Right ventricle myocardium superior (tissue), 1 donor: ENCODE results near the gene KCNK10. TPM values are rescaled to one million over a fixed set of nuclear protein-coding genes. Genes with fewer than 3 reads are reported as not detected.

Experiments
- ATAC-seq: fragments of 200-7000 bp; cut with Tn5 transposase; one replicate; pipeline ENCODE4 v1.9.1; 2020; ENCODE audit warnings: mild to moderate bottlenecking; ENCODE audit not compliant: poor library complexity
- DNase-seq: peaks from one replicate; pipeline ENCODE4 v3.0.0-alpha.2; 2020
- intact Hi-C: fragments of 100-400 bp; cut with DNase I; formaldehyde crosslinking; loops from one replicate; pipeline ENCODE4 v1.11.2; 2022
- total RNA-seq: library from RNA; stranded (reverse); fragmentation: NEBNext Ultra II Directional; extraction: Animal tissue kit (Norgen Biotek cat#: 25700); gene quantifications from one replicate; pipeline ENCODE4 v1.2.1, GENCODE V29; 2021
- donor health status: DM: no; HTN: yes; CAD: no; lungs with severe emphysema.

The KCNK10 gene
- total RNA-seq, 1 donor from 2014 or later, result not detected

DNA sequence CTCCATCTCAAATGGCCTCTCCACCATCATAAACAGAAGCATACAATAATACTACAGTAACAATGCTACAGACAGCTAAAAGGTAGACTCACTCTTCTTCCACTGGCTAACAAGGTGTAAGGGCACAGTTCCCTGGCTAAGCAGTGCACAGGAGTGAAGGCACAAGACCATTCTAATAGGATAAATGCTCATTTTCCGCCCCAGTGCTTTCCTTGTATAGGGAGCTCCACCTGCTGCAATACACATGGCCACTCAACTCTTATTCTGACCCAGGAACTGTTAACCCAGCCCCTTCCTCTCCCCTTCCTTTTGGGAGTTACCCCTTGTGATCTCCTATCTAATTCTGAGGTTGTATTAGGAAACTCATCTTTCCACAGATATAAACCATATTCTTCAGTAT lies 124.6 kb downstream of the KCNK10 start:
- DNase-seq (no peak), ATAC-seq (no peak)
- intact Hi-C loops, result loop anchor here (10.0 kb wide), 1 partner anchor 186 kb away; the partner anchor contains the start of gene SPATA7

DNA sequence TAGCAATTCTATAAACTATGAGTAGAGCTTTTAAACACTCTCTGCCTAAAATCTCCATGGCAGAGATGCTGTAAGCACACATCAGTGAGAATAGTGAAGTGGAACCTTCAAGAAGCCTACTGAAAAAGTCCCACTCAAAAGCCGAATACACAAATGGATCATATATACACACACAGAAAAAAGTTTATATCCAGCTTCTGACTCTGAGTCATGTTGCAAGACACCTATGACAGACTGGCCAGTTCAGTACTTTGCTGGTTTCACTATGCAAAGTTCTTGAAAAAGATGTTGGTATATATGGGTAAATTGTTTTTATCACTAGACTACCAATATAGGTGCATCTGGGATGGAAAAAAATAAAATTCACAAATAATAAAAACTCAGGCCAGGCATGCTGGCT lies 126.1 kb downstream of the KCNK10 start:
- intact Hi-C loops, result loop anchor here (10.0 kb wide), 1 partner anchor 188 kb away; the partner anchor contains the start of gene SPATA7
- no peak for DNase-seq
- ATAC-seq, result no peak

DNA sequence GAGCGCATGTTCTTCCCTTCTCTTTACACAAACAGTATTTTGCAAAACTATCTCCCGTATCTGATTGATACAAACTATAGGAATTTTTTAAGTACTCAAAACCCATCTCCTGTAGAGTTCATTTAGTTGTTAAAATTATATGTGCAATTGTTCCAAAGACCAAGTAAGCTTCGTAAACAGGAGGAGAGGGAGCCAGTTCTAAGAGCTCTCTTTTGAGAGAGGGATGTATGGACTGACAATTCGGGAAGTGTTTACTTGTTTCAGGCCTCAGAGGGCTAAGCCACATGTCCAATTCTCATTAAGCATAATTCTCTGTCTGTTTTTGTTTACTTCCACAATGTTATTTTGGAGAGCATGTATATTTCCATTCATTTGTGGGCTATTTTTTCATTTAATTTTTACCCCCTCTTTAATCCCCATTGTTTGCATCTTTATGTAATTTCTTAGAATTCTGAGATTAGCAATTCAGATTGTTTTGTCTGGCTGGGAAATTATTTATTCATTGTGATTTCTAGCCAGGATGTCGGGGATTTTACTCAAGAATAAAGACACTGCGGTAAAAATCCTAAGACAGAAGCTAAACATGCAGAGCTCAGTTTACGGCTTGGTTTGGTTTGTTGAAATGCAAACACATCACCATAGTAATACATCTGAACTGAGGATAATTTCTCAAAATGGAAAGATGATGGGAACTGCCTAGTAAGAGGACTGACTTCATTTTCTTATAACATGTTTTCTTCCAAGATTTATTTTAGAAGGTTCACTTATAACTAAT lies 126.8 kb downstream of the KCNK10 start:
- DNase-seq, result no peak
- ATAC-seq, result no peak
- intact Hi-C loops, result loop anchor here (10.0 kb wide), 1 partner anchor 188 kb away; the partner anchor contains the start of gene SPATA7

DNA sequence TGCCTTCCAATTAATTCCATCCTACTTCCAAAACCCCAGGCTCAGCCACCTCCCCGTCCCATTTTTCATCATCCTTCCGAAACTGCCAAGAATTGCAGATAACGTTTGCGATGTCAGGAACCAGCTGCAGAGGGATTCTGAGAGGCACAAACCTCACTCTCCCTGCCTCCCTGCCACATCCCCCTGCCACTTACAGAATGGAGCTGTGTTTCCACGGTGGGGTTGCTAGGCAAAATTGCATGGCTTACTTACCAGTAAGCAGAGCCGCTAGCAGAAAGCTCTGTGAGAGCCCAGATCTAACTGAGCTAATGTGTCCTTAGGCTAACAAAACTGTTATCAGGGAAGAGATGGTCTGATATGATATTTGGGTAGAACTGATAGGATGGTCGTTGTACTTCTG lies 127.4 kb downstream of the KCNK10 start:
- intact Hi-C loops, result loop anchor here (10.0 kb wide), 1 partner anchor 189 kb away; the partner anchor contains the start of gene SPATA7
- DNase-seq, result no peak
- no peak for ATAC-seq

DNA sequence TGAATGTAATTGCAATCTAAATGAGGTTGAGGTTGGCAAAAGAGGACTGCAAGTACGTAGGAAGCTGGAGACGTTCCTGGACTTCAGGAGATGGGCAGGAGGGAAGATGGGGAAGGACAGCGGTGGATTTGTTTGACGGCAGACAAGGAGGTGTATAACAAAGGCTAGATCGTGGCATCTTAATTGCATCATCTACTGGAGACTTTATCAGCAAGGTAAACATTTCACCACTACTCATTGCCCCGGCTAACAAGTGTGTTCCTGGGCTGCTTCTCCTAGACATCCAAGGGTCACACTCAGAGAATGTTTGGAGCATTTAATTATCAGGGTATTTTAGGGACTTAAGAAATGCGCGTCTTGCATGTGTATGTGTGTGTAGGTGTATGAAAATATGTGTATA lies 128.5 kb downstream of the KCNK10 start:
- ATAC-seq (no peak), DNase-seq (no peak)
- intact Hi-C loops, result loop anchor here (10.0 kb wide), 1 partner anchor 190 kb away; the partner anchor contains the start of gene SPATA7

DNA sequence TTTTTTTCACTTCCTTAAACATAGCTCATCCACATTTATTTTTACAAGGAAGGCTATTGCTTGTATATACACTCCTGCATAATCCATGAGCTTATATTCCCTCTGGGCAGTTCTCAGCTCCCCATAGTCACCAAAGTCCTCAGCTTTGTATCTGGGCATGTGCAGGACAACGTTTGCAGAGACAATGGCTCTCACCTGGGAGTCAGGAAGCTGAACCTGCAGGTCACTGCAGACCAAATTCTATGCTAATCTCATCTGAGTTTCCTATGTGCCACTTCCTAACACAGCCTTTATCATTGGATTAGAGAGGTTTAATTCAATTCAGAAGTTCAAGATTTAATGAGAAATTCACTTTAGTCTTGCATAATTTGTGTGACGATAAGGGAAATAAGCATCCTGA lies 131.5 kb downstream of the KCNK10 start:
- ATAC-seq (no peak), DNase-seq (no peak)
- intact Hi-C loops, result loop anchor here (10.0 kb wide), 1 partner anchor 193 kb away; the partner anchor contains the start of gene SPATA7

DNA sequence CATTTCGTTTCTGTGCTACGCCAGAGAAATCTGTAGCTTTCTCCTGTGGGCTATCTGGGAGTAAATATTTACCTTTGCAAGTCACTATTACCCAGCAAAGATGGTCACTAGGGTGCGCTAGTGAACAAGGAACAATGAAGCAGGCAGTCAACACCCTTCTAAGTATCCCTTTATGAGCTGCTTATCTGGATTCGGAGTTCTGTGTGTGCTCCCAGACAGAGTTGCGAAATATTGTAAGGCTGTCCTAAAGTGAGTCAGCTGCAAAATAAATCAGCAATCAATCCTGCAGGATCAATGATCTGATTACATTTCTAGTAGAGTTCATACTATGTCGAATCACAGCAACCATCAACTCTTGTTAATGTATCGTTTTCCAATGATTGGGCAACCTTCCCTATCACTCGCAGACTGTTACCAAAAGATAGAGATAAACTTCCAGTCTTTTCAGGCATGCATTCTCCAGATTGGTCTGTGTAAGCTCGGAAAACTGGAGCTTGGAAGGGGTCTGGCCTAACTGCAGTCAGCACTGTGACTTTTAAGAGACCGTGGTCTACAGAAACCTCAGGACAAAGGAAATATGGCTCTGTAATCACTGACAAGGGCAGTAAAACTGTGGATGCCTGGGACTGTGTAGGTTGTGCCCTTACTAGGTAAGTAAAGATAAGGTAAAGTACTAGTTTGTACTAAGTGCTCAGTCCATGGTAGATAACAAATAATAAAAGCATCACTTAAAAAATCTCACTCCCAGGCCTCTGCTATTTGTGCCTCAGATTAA lies 133.5 kb downstream of the KCNK10 start:
- intact Hi-C loops, result loop anchor here (10.0 kb wide), 1 partner anchor 195 kb away; the partner anchor contains the start of gene SPATA7
- DNase-seq (no peak), ATAC-seq (peak; percentile 97)

DNA sequence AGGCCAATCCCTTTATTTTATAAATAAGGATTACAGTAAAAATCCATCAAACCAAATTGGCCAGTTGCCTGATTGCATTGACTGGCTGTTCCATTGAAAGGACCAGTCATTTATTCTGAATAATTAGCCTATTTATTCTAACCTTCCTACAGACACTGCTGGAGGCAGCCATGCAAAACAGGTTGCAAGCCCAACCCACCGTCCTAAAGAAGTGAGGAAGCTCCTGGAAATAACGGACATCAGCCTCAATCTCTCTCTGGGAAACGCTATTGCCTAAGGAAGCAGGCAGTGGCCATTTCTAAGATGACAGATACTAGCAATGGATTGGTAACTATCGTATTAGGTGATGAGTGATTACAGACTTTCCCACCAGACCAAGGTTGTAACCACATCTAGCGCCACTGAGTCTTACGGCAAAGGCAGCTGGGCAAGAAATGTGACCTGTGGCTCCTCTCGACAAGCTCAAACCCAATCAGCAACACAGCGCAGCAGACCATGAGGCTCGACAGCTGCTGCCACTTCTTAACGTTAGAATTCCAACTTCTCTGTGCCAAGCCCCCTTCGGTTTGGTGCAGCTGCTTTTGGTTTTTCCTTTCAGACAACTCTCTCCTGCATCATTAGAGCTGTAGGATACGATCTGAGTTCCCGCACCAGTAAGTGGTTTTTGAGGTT lies 134.2 kb downstream of the KCNK10 start:
- intact Hi-C loops, result no loop called here
- no peak for DNase-seq
- peak; percentile 19 for ATAC-seq

DNA sequence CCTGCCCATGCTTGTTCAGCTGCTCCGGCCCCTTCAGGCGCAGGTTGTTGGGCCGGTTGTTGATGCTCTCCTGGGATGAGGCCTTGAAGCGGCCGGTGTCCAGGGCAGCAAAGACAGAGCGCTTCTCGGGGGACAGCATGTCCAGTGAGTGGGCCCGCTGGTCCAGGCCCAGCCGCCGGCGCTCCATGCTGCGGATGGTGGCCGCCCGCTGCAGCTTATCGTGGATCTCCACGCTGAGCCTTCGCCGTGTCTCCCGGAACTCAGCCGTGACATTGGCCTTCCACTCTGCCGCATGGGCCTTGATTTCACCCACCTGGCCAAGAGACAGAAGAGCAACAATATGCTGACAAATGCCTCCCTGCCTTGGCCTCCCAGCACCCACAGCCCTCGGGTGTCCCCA lies 137.2 kb downstream of the KCNK10 start:
- DNase-seq (no peak), ATAC-seq (no peak)
- intact Hi-C loops, result no loop called here

DNA sequence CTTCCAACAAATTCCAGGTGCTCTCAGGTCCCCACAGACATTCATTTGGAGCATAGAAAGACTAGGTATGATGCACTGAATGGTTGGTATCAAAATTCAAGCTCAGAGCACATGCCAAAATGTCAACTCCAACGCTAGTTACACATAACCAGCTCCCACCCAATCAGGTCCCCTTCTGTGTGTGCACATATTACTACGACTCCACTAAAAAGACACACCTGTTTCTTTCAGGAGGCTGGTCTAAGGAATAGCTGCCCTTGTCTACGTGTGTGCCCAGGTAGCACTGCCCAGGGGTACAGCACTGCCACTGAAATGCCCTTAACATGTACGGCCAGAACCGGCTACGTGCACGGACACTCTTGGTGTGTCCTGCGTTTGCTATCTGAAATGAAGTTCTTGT lies 138.1 kb downstream of the KCNK10 start:
- DNase-seq (no peak), ATAC-seq (no peak)
- intact Hi-C loops, result no loop called here

DNA sequence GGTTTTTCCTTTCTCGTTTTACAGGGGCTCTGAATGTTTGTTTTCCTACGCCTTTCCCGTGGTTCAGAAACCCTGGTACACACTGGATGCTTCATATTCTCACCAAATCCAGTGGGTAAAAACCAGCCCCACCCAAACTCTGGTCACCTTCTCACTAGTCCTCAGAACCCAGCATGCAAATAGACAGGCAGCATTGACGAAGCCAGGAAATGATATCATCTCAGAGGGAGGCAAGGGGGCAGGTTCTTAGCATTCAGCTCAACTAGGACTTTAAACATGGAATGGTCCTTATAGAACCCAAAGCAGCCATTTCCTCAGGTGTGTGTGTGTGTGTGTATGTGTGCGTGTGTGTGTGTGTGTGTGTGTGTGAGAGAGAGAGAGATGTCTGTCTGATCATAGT lies 142.0 kb downstream of the KCNK10 start:
- ATAC-seq, result no peak
- DNase-seq, result no peak
- intact Hi-C loops, result no loop called here

DNA sequence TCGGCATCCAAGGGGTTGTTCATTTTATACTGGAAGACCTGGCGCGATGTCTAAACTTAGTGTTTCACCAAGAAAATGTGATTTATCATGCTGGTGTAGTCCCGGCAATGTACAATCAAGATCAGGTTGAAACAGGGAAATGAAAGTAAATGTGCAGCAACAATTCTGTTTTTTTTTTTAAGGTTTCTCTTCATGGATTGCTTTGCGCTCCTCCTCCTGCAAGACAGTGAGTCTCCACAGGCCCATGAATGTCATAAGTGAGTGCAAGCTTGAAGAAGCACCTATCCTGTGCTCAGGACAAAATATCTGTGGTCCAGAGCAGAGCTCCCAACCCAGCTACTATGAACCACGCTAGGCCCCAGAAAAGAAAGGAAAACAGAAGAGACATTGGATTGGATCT lies 143.4 kb downstream of the KCNK10 start:
- ATAC-seq (no peak), DNase-seq (no peak)
- intact Hi-C loops, result no loop called here

DNA sequence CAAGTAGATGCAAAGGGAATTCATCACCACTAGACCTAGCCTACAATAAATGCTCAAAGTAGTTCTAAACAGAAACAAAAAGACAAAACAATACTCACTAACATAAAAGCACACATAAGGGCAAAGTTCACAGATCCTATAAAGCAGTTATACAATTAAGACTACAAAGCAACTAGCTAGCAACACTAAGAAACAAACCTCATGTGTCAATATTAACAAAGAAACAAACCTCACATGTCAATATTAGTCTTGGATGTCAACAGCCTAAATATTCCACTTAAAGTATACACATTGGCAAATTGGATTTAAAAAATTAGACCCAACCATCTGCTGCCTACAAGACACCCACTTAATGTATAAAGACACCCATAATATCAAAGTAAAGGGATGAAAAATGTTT lies 152.7 kb downstream of the KCNK10 start:
- DNase-seq (no peak), ATAC-seq (no peak)
- intact Hi-C loops, result no loop called here

DNA sequence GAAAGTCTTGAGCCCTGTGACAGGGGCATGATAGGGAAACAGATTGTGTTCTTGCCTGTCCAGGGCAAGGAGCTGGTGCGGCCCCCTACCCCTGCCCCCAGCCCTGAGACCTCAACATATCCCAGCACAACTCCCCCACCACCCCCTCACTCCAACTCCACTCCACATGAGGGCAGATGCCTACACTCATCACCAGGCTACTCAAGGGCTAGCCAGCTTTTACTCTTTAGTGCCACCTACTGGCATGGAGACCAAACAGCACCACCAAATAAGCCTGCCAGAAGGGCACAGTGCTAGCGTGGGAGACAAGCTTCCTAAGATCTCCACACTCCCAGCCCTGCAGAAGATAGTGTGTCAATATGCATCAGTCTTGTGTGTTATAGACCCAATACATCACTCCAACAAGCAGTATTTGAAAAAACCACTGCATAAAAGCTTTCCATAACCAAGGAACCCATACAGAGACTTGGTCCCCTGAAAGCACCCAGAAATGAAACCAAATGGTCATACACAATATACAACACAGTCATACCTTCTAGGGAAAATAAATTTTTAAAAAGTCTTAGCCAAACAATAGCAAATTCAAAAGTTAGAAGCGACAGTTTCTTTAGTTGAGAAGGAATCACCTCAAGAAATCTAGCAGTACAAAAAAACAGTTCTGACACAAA lies 154.4 kb downstream of the KCNK10 start:
- intact Hi-C loops, result loop anchor here (5.0 to 10.0 kb wide), 2 partner anchors 154 to 226 kb away; no protein-coding TSS in a partner anchor
- DNase-seq, result peak; percentile 44
- ATAC-seq, result peak; percentile 84

DNA sequence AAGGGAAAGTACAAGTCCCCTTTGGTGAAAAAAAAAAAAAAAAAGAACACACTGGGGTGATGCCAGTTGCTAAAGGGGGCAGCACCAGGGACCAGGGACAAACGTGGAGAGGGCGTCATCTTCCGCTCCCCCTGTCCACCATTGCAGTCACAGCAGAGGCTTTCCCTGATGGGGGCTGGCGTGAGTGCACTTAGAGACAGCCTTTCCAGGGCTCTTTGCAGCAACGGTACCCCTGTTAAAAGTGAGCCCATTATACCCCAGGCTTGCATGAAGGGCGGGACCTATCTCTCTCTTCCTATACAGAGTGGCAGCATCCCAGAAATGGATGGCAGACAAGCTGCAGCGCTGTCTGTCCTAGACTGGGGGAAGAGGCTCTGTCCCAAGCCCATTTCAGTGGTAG lies 155.0 kb downstream of the KCNK10 start:
- DNase-seq, result no peak
- intact Hi-C loops, result loop anchor here (5.0 to 10.0 kb wide), 2 partner anchors 153 to 226 kb away; no protein-coding TSS in a partner anchor
- ATAC-seq, result no peak

DNA sequence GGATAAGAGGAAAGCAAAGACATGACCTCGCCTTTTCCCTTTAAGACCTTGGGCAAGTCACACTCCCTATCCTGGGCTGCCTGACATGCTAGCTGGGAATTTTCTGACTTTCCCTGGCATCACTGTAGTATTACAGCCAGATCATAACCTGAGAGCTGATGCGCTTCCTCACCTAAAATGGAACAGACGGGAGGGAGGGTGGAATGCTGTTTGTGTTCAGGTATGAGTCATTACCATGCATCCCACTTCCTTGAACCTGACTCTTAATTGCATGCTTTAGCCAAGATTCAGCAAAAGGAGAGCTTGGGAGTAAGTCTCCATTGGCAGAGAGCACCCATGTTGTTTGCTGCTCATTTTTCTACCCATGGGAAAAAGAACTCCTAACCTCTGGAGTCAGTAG lies 156.5 kb downstream of the KCNK10 start:
- DNase-seq, result no peak
- intact Hi-C loops, result loop anchor here (5.0 to 10.0 kb wide), 2 partner anchors 152 to 224 kb away; no protein-coding TSS in a partner anchor
- ATAC-seq, result no peak

DNA sequence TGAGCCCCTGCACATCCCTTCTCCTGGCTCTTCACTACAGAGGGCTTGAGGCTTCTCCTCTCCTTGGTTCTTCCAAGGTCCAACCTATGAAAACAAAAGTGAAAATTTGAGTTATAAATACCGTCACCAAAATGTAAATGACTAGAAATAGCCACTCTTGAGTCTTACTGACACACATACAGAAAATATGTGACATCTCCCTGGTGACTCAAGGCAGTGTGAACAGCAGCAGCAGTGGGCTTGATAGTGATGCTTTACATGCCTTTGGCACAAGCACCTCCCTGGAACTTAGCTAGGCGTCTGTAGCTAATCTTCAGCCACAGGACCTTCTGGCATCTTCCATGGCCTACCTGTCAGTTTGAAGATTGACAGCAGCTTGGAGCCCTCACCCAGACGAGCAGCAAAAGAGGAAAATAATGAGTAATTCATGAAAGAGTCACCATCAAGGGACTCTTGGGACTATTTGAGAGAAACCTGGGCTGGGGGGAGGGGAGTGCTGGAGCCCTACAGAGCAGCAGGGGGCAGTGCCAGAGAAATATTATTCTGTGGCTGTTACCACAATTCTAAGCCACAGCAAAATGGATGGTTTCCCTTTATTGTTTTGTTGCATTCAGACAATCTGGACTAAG lies 158.0 kb downstream of the KCNK10 start:
- intact Hi-C loops, result loop anchor here (5.0 to 10.0 kb wide), 2 partner anchors 150 to 223 kb away; no protein-coding TSS in a partner anchor
- no peak for ATAC-seq

DNA sequence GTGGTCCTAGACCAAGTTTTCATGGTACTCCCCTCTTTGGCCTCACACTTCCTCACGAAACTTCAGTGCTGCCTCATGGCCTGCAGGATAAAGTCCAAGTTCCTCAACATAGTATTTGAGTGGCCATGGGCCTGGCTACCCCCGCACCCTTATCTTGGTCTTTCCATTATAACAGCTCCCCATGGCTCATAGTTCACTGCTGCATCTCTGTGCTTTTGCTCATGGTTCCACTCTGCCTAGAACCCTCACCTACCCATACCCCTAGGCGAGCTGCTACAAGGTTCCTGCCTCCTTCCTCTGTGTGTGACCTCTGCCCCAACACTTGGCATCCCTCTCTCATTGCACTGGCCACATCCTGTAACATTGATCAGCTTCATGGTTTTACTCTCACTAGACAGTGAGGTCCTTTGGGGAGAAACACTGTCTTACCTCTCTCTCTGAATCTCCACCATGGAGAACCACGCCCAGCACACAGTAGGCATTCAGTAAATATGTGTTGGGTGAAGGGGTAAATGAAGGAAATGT lies 159.3 kb downstream of the KCNK10 start:
- ATAC-seq (no peak), DNase-seq (no peak)
- intact Hi-C loops, result loop anchor here (10.0 kb wide), 1 partner anchor 149 kb away; no protein-coding TSS in a partner anchor

More for the DNA sequence above, 158.0 kb downstream of the KCNK10 start:
- no peak for DNase-seq
